DND-41 (cell line): Measurements from ENCODE around the gene GRID1.

ENCODE experiments used
- CTCF ChIP-seq: IDR thresholded peaks from 2 replicates; pipeline ENCODE4 v1.5.1; 2012; ENCODE audit warnings: borderline replicate concordance, low read length, moderate library complexity, mild to moderate bottlenecking; ENCODE audit not compliant: poor library complexity, severe bottlenecking; ENCODE audit errors: extremely low read depth
- EZH2 ChIP-seq: IDR thresholded peaks from 3 replicates; pipeline ENCODE4 v1.6.1; 2012; ENCODE audit warnings: borderline replicate concordance, low read depth, mild to moderate bottlenecking, moderate library complexity, low read length, inconsistent platforms; ENCODE audit not compliant: severe bottlenecking

GRCh38 chr10:86055928-86056327 lies 310.7 kb downstream of the GRID1 start:
- TF ChIP-seq CTCF = no peak
- no peak for TF ChIP-seq EZH2
